ENCODE data around the gene ORC3.

DNA sequence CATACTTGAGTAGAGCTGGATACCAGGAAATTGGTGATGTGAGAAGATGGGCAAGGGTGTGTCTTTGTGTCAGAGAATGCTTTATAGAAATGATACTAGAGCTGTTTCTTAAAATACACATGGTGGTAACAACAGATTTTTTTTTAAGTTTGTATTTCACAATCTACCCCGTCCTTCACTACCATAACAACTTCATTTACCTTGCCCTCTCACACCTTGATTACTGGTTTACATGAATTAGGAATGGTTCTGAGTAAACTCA, 45.5 kb upstream of the ORC3 start:
- no peak for TF ChIP-seq YY1 (IDR thresholded peaks at IDR 0.05; ENCODE audit: insufficient read depth, insufficient read length)
- no peak for TF ChIP-seq ZNF274 (IDR thresholded peaks at IDR 0.05; ENCODE audit: low read depth, low read length)
